ENCODE measurements around the gene SERP2.

The SERP2 gene

DNA sequence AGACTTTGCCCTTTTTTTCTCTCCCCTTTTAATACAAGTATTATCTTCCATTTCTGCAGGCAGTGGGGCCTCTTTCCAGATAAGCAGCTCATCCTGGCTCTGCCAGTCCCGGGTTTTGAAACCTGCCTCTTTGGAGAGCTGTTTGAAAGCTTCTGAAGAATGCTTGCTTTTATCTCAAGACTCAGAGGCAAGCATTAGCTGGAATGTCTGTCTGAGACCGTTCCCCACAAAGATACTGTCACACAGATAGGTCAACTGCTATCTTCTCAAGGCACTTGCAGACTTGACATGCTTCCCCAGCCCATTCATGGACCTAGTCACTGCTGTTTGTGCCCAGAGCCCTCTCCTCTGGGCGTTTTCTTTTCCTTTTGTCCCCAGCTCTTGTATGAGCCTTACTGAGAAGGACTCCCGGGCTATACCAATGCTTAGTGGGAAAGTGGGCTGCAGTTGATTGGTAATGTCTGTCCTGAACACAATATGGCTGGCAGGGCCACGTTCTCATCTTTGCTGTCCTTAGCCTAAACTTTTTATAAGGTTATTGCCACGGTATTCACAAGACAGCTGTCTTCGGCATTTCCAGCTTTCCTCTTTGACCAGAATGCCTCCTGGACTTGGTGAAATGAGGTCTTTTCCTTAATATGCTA, 13.4 kb downstream of the SERP2 start:
- TF ChIP-seq GATA1 (IDR thresholded peaks at IDR 0.05; ENCODE audit: low read depth, low read length) (peak; percentile 51), POLR2A (IDR thresholded peaks at IDR 0.05; ENCODE audit: low read length) (peak; percentile 75)
- DNase-seq: peak; percentile 89 to 98

- no peak for TF ChIP-seq POLR2A (IDR thresholded peaks at IDR 0.05; ENCODE audit: low read length)
- no peak for TF ChIP-seq GATA1 (IDR thresholded peaks at IDR 0.05; ENCODE audit: low read depth, low read length)
Observed at GRCh38 chr13:44388427-44389059, 14.9 kb downstream of the SERP2 start.

DNA sequence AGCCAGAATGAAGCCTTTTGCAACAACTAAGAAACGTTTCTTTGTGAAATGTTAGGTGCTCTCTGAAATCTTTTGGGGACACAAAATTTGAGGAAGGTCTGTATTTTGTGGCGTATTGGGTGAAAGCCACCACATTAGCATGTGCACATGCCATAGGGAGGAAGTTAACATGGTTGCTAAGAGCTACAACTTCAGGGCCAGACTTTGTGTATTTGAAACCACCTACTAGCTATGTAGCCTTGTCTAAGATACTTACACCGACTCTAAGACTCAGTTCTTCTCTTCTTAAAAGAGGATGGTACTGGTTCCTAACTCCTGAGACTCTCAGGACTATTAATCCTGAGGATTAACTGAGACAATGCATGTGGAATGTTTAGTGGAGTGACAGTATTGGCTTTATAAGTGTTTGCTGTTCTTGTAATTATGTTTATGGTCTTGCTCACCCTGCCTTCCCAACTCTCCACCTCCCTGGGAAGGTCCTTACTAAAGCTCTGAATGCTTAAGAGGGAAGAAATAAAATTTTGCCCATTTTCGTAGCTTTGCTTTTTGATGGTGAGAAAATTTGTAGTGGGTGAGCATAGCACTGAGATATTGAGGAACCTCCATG, 15.5 kb downstream of the SERP2 start:
- DNase-seq: no peak
- TF ChIP-seq POLR2A (IDR thresholded peaks at IDR 0.05; ENCODE audit: low read length) (no peak), GATA1 (IDR thresholded peaks at IDR 0.05; ENCODE audit: low read depth, low read length) (no peak)

More at GRCh38 chr13:44388427-44389059, 14.9 kb downstream of the SERP2 start:
- DNase-seq: peak; percentile 55 to 74

- TF ChIP-seq GATA1 (IDR thresholded peaks at IDR 0.05; ENCODE audit: low read depth, low read length) (no peak), POLR2A (IDR thresholded peaks at IDR 0.05; ENCODE audit: low read length) (no peak)
- no peak for DNase-seq
Observed at GRCh38 chr13:44389876-44390275, 16.3 kb downstream of the SERP2 start.

DNA sequence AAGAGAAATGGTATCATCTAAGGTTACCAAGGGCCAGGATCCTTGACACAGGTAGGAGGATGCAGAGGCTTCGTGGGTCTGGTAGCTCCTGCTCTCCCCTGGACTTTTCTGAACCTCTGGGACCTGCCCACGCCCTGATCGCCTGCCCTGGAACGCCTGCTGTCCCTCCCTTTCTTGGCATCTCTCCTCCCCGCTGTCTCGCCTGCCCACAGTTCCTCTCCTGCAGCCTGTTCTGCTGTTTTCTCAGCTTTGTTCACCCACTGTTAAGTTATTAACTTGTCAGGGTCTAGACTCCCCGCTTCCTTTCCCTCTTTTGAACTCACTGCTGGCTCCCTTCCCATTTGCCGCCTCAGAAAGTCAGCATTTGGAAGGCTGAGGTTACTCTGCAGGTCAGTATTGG, 19.8 kb downstream of the SERP2 start:
- peak; percentile 47 to 50 for DNase-seq
- TF ChIP-seq GATA1 (IDR thresholded peaks at IDR 0.05; ENCODE audit: low read depth, low read length) (no peak), POLR2A (IDR thresholded peaks at IDR 0.05; ENCODE audit: low read length) (peak; percentile 38)

DNA sequence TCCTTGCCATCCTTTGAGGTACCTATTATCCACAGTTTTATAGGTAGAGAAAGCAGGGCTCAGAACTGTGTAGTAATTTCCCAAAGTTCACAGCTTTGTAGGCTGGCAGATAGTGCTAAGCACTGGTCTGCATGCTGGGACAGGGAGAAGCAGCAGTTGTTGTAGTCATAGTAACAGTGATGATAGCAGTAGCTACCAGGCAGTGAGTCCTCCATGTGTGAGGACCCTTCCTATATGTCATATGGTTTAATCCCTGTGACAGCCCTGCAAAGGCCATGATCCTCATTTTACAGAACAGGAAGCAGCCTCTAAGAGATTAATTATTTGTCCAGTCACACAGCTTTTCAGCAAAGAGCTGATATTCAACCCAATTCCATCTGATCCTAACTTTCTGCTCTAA, 21.0 kb downstream of the SERP2 start:
- TF ChIP-seq GATA1 (IDR thresholded peaks at IDR 0.05; ENCODE audit: low read depth, low read length) (no peak), POLR2A (IDR thresholded peaks at IDR 0.05; ENCODE audit: low read length) (no peak)
- peak; percentile 35 to 53 for DNase-seq

- no peak for DNase-seq
Observed at GRCh38 chr13:44395976-44396694, 22.5 kb downstream of the SERP2 start.

DNA sequence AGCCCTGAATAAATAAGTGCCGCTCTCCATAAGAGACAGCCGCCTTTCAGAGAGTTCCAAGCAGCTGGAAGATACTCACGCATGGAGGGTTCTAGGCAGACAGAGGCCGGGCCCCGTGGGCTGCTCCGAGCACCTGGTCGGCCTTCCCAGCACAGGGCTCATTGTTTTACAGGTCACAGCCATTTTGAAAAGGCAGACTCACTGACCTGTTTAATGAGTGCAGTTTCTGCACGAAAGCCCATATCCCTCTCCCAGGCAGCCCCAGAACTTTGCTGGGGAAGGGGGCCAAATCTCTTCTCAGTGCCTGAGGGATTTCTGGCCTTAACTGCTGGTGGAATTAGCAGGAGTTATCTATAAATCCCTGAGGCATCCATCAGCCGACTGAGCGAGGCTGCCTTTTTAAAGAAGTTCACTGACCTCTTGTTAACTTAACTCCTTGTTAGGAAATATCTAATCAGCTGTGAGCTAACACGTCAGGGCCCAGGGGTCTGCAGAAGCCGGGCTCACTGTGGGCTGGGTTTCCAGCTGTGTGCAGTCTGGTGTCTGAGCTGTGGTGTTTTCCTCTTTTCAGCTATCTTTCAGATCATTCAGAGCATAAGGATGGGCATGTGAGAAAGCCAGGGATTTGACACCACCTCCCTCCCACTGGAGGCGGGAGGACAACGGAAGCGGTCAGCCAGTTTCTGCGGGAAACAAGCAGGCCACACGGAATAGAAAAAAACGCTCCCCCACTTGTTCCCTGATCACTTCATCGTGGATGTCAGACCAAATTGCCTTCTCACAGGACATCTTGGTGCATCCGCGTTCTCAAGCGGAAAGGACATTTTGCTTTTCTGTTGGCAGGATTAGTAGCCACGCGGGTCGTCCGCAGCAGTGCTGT, 23.3 kb downstream of the SERP2 start:
- peak; percentile 72 to 76 for DNase-seq
- no peak for TF ChIP-seq GATA1 (IDR thresholded peaks at IDR 0.05; ENCODE audit: low read depth, low read length)
- TF ChIP-seq POLR2A (IDR thresholded peaks at IDR 0.05; ENCODE audit: low read length): no peak

More at GRCh38 chr13:44395976-44396694, 22.5 kb downstream of the SERP2 start:
- no peak for TF ChIP-seq POLR2A (IDR thresholded peaks at IDR 0.05; ENCODE audit: low read length)
- TF ChIP-seq GATA1 (IDR thresholded peaks at IDR 0.05; ENCODE audit: low read depth, low read length): no peak

GRCh38 chr13:44397766-44398223, 24.2 kb downstream of the SERP2 start:
- peak; percentile 90 to 98 for DNase-seq
- TF ChIP-seq GATA1 (IDR thresholded peaks at IDR 0.05; ENCODE audit: low read depth, low read length): peak; percentile 72
- TF ChIP-seq POLR2A (IDR thresholded peaks at IDR 0.05; ENCODE audit: low read length): peak; percentile 18

GRCh38 chr13:44398606-44399005, 25.0 kb downstream of the SERP2 start:
- no peak for TF ChIP-seq GATA1 (IDR thresholded peaks at IDR 0.05; ENCODE audit: low read depth, low read length)
- no peak for TF ChIP-seq POLR2A (IDR thresholded peaks at IDR 0.05; ENCODE audit: low read length)
- no peak for DNase-seq

- no peak for TF ChIP-seq POLR2A (IDR thresholded peaks at IDR 0.05; ENCODE audit: low read length)
- no peak for TF ChIP-seq GATA1 (IDR thresholded peaks at IDR 0.05; ENCODE audit: low read depth, low read length)
- no peak for DNase-seq
Observed at GRCh38 chr13:44399074-44399473, 25.4 kb downstream of the SERP2 start.

DNA sequence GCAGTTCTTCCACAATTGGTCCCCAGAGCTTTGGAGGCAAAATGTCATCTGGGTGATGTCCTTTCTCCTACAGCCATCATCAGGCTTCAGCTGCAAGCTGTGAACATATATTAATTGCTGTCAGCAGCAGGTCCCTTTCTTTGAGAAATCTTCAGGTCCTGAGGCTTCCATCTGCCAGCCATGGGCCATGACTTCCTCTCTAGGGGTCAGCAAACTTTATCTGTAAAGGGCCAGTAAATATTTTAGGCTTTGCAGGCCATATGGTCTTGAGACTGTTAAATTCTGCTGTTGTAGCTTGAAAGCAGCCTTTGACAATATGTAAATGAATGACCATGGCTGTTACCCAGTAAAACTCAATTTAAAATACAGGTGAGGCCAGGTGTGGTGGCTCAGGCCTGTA, 27.1 kb downstream of the SERP2 start:
- DNase-seq: no peak
- TF ChIP-seq GATA1 (IDR thresholded peaks at IDR 0.05; ENCODE audit: low read depth, low read length) (no peak), POLR2A (IDR thresholded peaks at IDR 0.05; ENCODE audit: low read length) (no peak)

- DNase-seq: no peak
- TF ChIP-seq GATA1 (IDR thresholded peaks at IDR 0.05; ENCODE audit: low read depth, low read length): no peak
Observed at GRCh38 chr13:44401577-44401976, 28.0 kb downstream of the SERP2 start.

Measured in erythroblast (primary cell).